H1 (cell line): Measurements from ENCODE around the gene RAB26. TPM values are rescaled to one million over a fixed set of nuclear protein-coding genes. Genes with fewer than 3 reads are reported as not detected.
A peak's percentile ranks its signal among the peaks of the same experiment; 100 is the strongest.

Source experiments
- CBX5 ChIP-seq: fragments of 300-800, 300-1000 bp; sonication (generic); IDR thresholded peaks from 2 replicates; pipeline ENCODE4 v1.7.1; 2016; ENCODE audit warnings: antibody characterized with exemption, low read length, low read depth
- CHD2 ChIP-seq: IDR thresholded peaks from 2 replicates; pipeline ENCODE4 v1.6.1; 2012; ENCODE audit warnings: low read length, improper control_type of control experiment
- KDM1A ChIP-seq: fragments of 200-600, 300-600 bp; sonication (generic); IDR thresholded peaks from 2 replicates; pipeline ENCODE4 v1.7.1; 2016; ENCODE audit warnings: mild to moderate bottlenecking, low read length, borderline replicate concordance
- POLR2A ChIP-seq, 2 experiments: IDR thresholded peaks; 1 replicate in 1 of 2; 2 replicates in 1 of 2; pipeline ENCODE4 v1.6.1; 2011; ENCODE audit warnings: low read depth in 2 of 2, low read length in 2 of 2, mild to moderate bottlenecking in 2 of 2; ENCODE audit errors: control extremely low read depth in 1 of 2
- SIRT6 ChIP-seq: IDR thresholded peaks from one replicate; pipeline ENCODE4 v1.7.1; 2012; ENCODE audit warnings: low read length, inconsistent platforms
- SP2 ChIP-seq: IDR thresholded peaks from 2 replicates; pipeline ENCODE4 v1.6.1; 2012; ENCODE audit warnings: mild to moderate bottlenecking, low read length, inconsistent platforms
- SP4 ChIP-seq: IDR thresholded peaks from 2 replicates; pipeline ENCODE4 v1.6.1; 2012; ENCODE audit warnings: low read length, inconsistent platforms
- polyA plus RNA-seq, 7 experiments: library from polyadenylated mRNA; depleted of rRNA in 3 of 7; stranded (reverse) in 5 of 7; unstranded in 2 of 7; fragments of >200 nt in 5 of 7; fragments of 200-250 nt in 2 of 7; gene quantifications; 1 replicate in 5 of 7; 2 replicates in 1 of 7; 4 replicates in 1 of 7; pipeline versions ENCODE4 v1.2.1 to v1.2.3, GENCODE V29; 2011 to 2013; ENCODE audit warnings: missing spikeins in 2 of 7, mixed read lengths in 2 of 7
- total RNA-seq: library from RNA; stranded (reverse); fragmentation: NEBNext Ultra II Directional; extraction: Animal tissue kit (Norgen Biotek cat#: 25700); gene quantifications from 2 replicates; pipeline ENCODE4 v1.2.1, GENCODE V29; 2021
- TF ChIP-seq, protein P1 (sequence below): fragments of 300-600 bp; sonication (generic); IDR thresholded peaks from 2 replicates; pipeline ENCODE4 v1.7.1; 2012; ENCODE audit warnings: low read length, moderate library complexity, mild to moderate bottlenecking, inconsistent platforms; ENCODE audit not compliant: insufficient replicate concordance
- TF ChIP-seq, protein P2 (sequence below): IDR thresholded peaks from 2 replicates; pipeline ENCODE4 v1.6.1; 2011; ENCODE audit warnings: low read depth, mild to moderate bottlenecking, low read length; ENCODE audit not compliant: insufficient read depth
- TF ChIP-seq, protein P3 (sequence below): IDR thresholded peaks from 2 replicates; pipeline ENCODE4 v1.6.1; 2012; ENCODE audit warnings: inconsistent platforms

Gene RAB26
- total and polyA plus RNA-seq, 2 of the 8 experiments (the other 6 are each of a cell fraction or from before 2014, with no cell fraction given), result 4.3 to 5.4 TPM

DNA sequence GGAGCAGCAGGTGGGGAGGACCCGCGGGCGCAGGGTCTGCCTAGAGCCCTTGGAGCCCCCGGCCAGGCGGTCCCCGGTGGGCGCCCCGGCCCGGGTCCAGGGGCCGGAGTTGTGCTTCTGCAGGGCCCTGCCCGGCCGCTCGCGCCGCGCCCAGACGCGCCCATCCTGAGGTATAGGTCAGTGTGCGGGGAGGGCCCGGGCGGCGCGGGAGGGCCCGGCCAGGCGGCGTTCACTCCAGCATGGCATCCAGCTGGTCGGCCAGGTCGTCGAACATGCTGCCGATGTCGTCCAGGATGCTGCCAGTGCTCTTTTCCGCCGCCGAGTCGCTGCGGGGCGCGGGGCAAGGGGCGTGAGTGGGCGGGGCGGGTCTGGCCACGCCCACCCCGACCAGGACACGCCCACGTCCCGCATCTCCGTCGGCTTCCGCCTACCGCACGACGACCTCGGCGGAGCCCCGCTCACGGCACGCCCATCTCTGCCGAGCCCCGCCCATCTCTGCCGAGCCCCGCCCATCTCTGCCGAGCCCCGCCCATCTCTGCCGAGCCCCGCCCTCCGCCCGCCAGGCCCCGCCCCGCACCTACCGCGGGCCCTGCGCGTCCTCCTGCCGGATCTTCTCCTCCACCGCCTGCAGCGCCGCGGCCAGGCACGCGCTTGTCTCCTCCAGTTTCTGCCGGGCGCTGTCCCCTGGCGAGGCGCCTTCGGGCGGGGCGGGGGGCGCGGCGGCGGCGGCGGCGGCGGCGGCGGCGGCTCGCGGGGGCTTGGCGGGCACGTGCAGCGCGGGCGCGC lies 30.1 kb downstream of the RAB26 start (continued):
- TF ChIP-seq, protein P1, sequence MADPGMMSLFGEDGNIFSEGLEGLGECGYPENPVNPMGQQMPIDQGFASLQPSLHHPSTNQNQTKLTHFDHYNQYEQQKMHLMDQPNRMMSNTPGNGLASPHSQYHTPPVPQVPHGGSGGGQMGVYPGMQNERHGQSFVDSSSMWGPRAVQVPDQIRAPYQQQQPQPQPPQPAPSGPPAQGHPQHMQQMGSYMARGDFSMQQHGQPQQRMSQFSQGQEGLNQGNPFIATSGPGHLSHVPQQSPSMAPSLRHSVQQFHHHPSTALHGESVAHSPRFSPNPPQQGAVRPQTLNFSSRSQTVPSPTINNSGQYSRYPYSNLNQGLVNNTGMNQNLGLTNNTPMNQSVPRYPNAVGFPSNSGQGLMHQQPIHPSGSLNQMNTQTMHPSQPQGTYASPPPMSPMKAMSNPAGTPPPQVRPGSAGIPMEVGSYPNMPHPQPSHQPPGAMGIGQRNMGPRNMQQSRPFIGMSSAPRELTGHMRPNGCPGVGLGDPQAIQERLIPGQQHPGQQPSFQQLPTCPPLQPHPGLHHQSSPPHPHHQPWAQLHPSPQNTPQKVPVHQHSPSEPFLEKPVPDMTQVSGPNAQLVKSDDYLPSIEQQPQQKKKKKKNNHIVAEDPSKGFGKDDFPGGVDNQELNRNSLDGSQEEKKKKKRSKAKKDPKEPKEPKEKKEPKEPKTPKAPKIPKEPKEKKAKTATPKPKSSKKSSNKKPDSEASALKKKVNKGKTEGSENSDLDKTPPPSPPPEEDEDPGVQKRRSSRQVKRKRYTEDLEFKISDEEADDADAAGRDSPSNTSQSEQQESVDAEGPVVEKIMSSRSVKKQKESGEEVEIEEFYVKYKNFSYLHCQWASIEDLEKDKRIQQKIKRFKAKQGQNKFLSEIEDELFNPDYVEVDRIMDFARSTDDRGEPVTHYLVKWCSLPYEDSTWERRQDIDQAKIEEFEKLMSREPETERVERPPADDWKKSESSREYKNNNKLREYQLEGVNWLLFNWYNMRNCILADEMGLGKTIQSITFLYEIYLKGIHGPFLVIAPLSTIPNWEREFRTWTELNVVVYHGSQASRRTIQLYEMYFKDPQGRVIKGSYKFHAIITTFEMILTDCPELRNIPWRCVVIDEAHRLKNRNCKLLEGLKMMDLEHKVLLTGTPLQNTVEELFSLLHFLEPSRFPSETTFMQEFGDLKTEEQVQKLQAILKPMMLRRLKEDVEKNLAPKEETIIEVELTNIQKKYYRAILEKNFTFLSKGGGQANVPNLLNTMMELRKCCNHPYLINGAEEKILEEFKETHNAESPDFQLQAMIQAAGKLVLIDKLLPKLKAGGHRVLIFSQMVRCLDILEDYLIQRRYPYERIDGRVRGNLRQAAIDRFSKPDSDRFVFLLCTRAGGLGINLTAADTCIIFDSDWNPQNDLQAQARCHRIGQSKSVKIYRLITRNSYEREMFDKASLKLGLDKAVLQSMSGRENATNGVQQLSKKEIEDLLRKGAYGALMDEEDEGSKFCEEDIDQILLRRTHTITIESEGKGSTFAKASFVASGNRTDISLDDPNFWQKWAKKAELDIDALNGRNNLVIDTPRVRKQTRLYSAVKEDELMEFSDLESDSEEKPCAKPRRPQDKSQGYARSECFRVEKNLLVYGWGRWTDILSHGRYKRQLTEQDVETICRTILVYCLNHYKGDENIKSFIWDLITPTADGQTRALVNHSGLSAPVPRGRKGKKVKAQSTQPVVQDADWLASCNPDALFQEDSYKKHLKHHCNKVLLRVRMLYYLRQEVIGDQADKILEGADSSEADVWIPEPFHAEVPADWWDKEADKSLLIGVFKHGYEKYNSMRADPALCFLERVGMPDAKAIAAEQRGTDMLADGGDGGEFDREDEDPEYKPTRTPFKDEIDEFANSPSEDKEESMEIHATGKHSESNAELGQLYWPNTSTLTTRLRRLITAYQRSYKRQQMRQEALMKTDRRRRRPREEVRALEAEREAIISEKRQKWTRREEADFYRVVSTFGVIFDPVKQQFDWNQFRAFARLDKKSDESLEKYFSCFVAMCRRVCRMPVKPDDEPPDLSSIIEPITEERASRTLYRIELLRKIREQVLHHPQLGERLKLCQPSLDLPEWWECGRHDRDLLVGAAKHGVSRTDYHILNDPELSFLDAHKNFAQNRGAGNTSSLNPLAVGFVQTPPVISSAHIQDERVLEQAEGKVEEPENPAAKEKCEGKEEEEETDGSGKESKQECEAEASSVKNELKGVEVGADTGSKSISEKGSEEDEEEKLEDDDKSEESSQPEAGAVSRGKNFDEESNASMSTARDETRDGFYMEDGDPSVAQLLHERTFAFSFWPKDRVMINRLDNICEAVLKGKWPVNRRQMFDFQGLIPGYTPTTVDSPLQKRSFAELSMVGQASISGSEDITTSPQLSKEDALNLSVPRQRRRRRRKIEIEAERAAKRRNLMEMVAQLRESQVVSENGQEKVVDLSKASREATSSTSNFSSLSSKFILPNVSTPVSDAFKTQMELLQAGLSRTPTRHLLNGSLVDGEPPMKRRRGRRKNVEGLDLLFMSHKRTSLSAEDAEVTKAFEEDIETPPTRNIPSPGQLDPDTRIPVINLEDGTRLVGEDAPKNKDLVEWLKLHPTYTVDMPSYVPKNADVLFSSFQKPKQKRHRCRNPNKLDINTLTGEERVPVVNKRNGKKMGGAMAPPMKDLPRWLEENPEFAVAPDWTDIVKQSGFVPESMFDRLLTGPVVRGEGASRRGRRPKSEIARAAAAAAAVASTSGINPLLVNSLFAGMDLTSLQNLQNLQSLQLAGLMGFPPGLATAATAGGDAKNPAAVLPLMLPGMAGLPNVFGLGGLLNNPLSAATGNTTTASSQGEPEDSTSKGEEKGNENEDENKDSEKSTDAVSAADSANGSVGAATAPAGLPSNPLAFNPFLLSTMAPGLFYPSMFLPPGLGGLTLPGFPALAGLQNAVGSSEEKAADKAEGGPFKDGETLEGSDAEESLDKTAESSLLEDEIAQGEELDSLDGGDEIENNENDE, result no peak
- TF ChIP-seq CBX5 (no peak), KDM1A (no peak), POLR2A (IDR thresholded peaks at IDR 0.05; ENCODE audit: control extremely low read depth in 1 of 2, low read depth in 2 of 2, low read length in 2 of 2) (peak in 1 of 2 experiments; percentile 58; a peak in 1 of 3 replicates), SIRT6 (no peak), SP4 (peak; percentile 94), CHD2 (no peak), SP2 (no peak)
- TF ChIP-seq, protein P2, sequence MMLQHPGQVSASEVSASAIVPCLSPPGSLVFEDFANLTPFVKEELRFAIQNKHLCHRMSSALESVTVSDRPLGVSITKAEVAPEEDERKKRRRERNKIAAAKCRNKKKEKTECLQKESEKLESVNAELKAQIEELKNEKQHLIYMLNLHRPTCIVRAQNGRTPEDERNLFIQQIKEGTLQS, result no peak
- TF ChIP-seq, protein P3, sequence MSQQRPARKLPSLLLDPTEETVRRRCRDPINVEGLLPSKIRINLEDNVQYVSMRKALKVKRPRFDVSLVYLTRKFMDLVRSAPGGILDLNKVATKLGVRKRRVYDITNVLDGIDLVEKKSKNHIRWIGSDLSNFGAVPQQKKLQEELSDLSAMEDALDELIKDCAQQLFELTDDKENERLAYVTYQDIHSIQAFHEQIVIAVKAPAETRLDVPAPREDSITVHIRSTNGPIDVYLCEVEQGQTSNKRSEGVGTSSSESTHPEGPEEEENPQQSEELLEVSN, result peak; percentile 92
